SK-N-SH (cell line): Measurements from ENCODE around the gene NAP1L1.

ENCODE experiments used
- FOXM1 ChIP-seq: IDR thresholded peaks from 2 replicates; pipeline ENCODE4 v1.4.0; 2012; ENCODE audit warnings: low read depth, mild to moderate bottlenecking
- TF ChIP-seq, protein P1 (sequence below): fragments of 200-600 bp; sonication (generic); IDR thresholded peaks from 2 replicates; pipeline ENCODE4 v1.6.1; 2017; ENCODE audit warnings: antibody characterized with exemption, mild to moderate bottlenecking, moderate library complexity

DNA sequence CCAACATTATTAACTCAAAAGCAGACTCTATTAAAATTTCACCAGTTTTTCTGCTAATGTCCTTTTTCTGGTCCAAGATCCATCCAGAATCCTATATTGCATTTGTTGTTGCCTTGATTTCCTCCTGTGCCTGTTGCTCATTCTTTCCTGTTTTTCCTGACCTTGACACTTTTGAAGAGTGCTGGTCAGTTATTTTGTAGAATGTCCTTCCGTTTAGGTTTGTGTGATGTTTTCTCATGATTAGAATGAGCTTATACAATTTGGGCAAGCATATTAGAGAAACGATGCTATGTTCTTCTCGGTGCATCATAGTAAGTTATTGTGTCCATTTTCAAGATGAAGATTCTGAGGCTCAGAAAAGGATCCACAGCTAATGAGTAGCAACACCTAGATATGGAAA is 86.8 kb downstream of the NAP1L1 start:
- TF ChIP-seq, protein P1, sequence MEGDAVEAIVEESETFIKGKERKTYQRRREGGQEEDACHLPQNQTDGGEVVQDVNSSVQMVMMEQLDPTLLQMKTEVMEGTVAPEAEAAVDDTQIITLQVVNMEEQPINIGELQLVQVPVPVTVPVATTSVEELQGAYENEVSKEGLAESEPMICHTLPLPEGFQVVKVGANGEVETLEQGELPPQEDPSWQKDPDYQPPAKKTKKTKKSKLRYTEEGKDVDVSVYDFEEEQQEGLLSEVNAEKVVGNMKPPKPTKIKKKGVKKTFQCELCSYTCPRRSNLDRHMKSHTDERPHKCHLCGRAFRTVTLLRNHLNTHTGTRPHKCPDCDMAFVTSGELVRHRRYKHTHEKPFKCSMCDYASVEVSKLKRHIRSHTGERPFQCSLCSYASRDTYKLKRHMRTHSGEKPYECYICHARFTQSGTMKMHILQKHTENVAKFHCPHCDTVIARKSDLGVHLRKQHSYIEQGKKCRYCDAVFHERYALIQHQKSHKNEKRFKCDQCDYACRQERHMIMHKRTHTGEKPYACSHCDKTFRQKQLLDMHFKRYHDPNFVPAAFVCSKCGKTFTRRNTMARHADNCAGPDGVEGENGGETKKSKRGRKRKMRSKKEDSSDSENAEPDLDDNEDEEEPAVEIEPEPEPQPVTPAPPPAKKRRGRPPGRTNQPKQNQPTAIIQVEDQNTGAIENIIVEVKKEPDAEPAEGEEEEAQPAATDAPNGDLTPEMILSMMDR: no peak
- no peak for TF ChIP-seq FOXM1
